ENCODE results near the gene CDH1. TPM values are rescaled to one million over a fixed set of nuclear protein-coding genes. Genes with fewer than 3 reads are reported as not detected.
"Not testable (repeated sequence)": the region's sequence is repeated elsewhere in the genome, so short reads cannot be mapped to it uniquely, and the experiment has no call there.

Gene CDH1
- total RNA-seq, 1 donor from 2014 or later = 56.8 TPM

DNA sequence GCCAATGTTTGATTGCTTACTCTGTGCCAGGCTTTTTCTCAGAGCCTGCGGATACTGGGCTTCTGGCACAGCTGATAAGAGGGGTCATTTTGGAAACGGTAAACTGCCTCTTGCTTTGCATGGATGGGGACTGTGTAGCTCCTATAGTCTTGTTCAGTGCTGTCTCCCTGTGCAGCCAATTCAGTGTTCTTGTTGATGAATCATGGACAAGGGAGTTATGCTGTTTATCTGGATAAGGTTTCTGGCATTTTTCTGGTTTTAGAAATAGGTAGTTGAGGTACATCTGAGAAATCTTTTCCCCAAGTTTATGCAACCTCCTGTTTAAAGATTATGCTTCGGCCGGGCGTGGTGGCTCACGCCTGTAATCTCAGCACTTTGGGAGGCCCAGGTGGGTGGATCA is 89.6 kb downstream of the CDH1 start:
- TF ChIP-seq, protein P1, sequence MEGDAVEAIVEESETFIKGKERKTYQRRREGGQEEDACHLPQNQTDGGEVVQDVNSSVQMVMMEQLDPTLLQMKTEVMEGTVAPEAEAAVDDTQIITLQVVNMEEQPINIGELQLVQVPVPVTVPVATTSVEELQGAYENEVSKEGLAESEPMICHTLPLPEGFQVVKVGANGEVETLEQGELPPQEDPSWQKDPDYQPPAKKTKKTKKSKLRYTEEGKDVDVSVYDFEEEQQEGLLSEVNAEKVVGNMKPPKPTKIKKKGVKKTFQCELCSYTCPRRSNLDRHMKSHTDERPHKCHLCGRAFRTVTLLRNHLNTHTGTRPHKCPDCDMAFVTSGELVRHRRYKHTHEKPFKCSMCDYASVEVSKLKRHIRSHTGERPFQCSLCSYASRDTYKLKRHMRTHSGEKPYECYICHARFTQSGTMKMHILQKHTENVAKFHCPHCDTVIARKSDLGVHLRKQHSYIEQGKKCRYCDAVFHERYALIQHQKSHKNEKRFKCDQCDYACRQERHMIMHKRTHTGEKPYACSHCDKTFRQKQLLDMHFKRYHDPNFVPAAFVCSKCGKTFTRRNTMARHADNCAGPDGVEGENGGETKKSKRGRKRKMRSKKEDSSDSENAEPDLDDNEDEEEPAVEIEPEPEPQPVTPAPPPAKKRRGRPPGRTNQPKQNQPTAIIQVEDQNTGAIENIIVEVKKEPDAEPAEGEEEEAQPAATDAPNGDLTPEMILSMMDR (conservative IDR thresholded peaks at IDR 0.05; ENCODE audit: low read depth, low read length) = no peak
- no peak for DNase-seq (ENCODE audit: low read depth)
- no peak overlapping the region for H3K4me3 ChIP-seq (ENCODE audit: low read depth, low read length)

DNA sequence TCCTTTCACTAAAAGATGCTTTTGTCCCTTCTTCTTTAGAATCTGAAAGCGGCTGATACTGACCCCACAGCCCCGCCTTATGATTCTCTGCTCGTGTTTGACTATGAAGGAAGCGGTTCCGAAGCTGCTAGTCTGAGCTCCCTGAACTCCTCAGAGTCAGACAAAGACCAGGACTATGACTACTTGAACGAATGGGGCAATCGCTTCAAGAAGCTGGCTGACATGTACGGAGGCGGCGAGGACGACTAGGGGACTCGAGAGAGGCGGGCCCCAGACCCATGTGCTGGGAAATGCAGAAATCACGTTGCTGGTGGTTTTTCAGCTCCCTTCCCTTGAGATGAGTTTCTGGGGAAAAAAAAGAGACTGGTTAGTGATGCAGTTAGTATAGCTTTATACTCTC is 96.2 kb downstream of the CDH1 start:
- no peak overlapping the region for H3K4me3 ChIP-seq (ENCODE audit: low read depth, low read length)
- DNase-seq (ENCODE audit: low read depth) = no peak
- TF ChIP-seq, protein P1 (conservative IDR thresholded peaks at IDR 0.05; ENCODE audit: low read depth, low read length) = no peak

DNA sequence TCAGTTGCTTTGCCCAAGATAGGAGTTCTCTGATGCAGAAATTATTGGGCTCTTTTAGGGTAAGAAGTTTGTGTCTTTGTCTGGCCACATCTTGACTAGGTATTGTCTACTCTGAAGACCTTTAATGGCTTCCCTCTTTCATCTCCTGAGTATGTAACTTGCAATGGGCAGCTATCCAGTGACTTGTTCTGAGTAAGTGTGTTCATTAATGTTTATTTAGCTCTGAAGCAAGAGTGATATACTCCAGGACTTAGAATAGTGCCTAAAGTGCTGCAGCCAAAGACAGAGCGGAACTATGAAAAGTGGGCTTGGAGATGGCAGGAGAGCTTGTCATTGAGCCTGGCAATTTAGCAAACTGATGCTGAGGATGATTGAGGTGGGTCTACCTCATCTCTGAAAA is 97.5 kb downstream of the CDH1 start:
- H3K4me3 ChIP-seq (ENCODE audit: low read depth, low read length) = no peak overlapping the region
- TF ChIP-seq, protein P1 (conservative IDR thresholded peaks at IDR 0.05; ENCODE audit: low read depth, low read length) = no peak
- DNase-seq (ENCODE audit: low read depth) = no peak

DNA sequence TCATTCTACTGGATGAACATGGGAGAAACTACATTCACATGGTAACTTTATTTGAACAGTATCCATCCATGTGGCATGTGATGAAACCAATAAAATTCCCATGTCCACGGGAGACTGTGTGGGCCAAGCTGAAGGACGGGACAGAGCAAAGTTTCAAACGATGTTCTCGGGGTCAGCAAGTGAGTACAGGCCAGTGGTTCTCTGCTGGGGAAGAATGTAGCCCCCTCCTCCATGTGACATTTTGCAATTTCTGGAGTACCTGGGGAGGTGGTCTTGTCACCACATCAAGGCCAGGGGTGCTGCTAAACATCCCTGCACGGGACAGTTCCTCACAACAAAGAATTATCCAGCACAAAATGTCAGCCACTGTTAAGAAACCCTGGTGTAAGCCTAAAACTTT is 98.9 kb downstream of the CDH1 start:
- no peak for DNase-seq (ENCODE audit: low read depth)
- TF ChIP-seq, protein P1 (conservative IDR thresholded peaks at IDR 0.05; ENCODE audit: low read depth, low read length) = no peak
- no peak overlapping the region for H3K4me3 ChIP-seq (ENCODE audit: low read depth, low read length)

DNA sequence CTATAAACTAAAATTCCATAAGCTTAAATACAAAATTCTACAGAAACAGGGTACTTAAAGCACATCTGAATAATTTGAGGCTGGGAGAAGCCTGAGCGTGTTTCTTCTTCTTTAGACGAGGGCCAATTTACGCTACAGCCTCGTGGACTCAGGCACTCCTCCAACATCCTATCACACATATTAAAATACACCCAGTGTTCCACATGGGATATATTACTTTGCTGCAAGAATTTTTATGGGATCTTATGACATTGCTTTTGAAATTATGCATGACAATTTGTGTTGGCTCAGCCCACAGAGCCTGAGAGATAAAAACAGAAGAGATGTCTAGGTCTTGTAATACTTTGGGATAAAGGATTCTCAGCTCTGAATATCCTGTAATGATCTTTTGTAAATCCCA is 102.7 kb downstream of the CDH1 start:
- TF ChIP-seq, protein P1 (conservative IDR thresholded peaks at IDR 0.05; ENCODE audit: low read depth, low read length) = no peak
- no peak for DNase-seq (ENCODE audit: low read depth)
- H3K4me3 ChIP-seq (ENCODE audit: low read depth, low read length) = no peak overlapping the region

DNA sequence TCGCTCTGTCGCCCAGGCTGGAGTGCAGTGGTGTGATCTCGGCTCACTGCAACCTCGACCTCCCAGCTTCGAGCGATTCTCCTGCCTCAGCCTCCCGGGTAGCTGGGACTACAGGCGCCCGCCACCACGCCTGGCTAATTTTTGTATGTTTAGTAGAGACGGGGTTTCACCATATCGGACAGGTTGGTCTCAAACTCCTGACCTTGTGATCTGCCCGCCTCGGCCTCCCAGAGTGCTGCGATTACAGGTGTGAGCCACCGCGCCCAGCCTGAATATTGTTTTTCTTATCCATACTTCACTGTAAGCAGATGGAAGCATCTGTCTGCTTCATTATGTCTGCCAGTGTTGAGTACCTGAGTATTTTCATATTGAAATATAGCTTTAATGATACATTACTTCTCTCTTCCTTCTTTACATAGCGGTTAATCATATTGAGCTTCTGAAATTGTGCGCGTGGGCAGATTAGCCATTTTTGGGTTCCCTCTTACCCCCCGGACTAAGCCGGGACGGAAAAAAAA is 105.9 kb downstream of the CDH1 start:
- H3K4me3 ChIP-seq (ENCODE audit: low read depth, low read length) = peak overlapping the region; percentile 97
- DNase-seq (ENCODE audit: low read depth) = not testable (repeated sequence)

DNA sequence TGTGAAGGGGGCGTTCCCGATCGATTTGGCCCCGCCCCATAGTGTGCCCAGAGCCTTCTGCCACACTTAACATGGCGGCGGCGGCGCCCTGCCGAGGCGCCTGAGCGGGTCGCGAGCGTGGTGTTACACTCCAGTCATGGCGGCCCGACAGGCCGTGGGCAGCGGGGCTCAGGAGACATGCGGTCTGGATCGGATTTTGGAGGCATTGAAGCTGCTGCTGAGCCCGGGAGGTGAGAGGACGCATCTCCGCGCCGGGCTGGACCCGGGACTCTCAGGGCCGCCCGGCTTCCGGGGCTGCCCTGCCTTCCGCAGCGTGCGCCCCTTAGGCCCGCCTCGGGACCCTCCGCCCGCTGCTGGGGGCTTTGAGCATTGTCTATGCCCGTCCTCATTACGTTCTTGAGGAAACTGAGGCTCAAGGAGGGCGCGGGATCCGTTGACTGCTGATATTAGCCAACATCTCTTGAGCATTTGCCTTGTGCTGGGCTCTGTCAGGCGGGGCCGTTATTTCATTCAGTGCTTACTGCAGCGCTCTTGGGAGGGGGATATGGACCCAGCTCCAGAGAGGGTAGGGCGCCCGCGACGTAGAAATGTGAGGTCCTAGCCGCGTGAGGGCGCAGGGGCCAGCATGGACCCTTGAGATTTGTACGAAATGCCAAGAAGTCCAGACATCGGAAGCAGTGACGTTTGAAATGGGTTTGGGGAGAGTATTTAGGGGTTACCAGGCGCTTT is 106.6 kb downstream of the CDH1 start, which contains the start of gene TANGO6:
Gene TANGO6 (plus strand): TSS at position 50 of the 729 bp plus-strand sequence. CDS start 87 bp downstream, at position 137.
- DNase-seq (ENCODE audit: low read depth) = no peak
- TF ChIP-seq, protein P1 (conservative IDR thresholded peaks at IDR 0.05; ENCODE audit: low read depth, low read length) = peak; percentile 21
- peak within 1 kb of the TSS; percentile 97 for H3K4me3 ChIP-seq (ENCODE audit: low read depth, low read length)

Measured in epithelial cell of proximal tubule (primary cell).